HG03066 (cell line): Measurements from ENCODE around the gene NSUN6.
"Not testable (repeated sequence)": the region's sequence is repeated elsewhere in the genome, so short reads cannot be mapped to it uniquely, and the experiment has no call there.

ENCODE experiments used
- ATAC-seq: cut with Tn5 transposase; IDR thresholded peaks from one replicate; pipeline ENCODE4 v1.9.1; 2021; ENCODE audit warnings: low read depth; ENCODE audit not compliant: unreplicated experiment

NSUN6 gene

GRCh38 chr10:18611168-18611567 is 40.2 kb downstream of the NSUN6 start:
- ATAC-seq: no peak

DNA sequence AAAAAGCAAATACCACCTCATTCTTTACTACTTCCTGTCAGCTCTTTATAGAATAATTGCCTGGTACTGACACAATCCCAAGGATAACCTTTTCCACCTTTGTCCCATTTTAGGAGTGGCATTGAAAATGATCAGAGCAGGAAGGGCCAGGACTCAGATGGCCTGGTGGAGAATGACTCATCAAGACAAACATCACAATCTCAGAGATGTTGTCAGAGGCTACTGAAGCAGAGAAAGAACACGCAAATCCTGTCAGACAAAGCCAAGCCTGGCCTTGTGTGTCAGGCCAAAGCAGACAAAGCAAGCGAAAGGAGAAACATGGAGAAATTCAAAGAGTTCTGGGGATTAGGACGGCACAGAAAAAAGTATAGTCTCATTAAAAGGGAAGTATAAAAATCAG is 40.9 kb downstream of the NSUN6 start:
- no peak for ATAC-seq

DNA sequence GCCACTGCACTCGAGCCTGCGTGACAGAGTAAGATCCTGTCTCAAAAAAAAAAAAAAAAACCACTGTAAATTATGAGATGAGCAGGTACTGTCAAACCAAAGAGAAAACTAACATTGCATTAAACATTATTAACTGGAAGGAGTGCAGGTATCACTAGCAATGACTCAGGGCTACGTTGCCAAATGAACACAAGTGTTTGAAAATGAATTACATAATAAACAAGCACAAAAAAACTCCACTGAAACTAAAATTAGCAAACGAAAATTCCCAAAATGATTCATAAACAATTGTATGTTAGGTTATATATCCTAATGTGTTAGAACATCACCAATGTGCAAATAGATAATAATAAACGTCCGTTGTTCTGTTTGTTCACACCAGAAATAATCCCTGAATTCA is 42.8 kb downstream of the NSUN6 start:
- ATAC-seq: no peak

DNA sequence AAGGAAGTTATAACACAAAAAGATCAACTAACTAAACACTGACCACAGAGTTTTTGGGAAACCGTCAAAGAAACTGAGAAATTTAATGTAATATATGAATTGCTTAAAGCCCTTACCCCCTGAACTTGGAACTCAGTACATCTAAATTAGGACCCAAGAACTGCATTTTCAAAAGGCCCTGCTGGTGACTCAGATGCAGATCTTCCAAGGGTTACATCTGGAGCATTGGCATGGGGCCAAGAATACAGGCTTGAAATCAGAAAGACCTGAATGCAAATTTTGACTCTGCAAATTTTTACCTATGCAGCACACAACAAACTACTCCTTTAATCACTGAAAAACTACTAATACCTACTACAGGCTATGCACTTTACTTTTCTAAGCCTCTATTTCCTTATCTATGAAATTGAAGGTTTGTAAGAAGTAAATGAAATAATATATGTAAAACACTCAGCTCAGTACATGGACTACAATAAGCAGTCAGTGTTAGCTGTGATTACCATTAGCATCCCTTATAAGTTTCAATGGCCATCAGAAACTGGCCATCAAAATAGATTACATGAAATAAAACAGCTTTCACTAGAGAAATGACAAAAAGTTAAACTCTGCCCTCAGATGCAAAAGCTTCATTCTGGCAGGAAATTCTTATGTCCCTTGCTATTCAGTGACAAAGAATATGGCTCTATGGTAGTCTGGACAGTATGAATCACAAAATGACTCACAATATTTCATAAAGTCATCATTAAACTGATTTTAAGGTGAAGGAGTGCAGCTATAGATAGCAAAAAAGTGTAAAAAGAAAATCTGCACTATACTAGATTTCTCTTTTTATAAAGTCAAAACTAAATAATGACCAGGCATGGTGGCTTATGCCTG is 43.6 kb downstream of the NSUN6 start:
- ATAC-seq: no peak

- ATAC-seq: no peak
Observed at GRCh38 chr10:18606051-18606695, 45.2 kb downstream of the NSUN6 start.

- no peak for ATAC-seq
Observed at GRCh38 chr10:18601321-18601720, 50.1 kb downstream of the NSUN6 start.

- ATAC-seq: no peak
Observed at GRCh38 chr10:18599392-18599791, 52.0 kb downstream of the NSUN6 start.

- no peak for ATAC-seq
Observed at GRCh38 chr10:18594574-18595156, 56.7 kb downstream of the NSUN6 start.

DNA sequence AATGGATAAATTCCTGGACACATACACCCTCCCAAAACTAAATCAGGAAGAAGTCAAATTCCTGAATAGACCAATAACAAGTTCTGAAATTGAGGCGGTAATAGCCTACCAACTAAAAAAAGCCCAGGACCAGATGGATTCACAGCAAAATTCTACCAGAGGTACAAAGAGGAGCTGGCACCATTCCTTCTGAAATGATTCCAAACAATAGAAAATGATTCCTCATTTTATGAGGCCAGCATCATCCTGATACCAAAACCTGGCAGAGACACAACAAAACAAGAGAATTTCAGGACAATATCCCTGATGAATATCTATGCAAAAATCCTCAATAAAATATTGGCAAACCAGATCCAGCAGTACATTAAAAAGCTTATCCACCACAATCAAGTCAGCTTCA is 60.2 kb downstream of the NSUN6 start:
- ATAC-seq: not testable (repeated sequence)

GRCh38 chr10:18586637-18587036 is 64.8 kb downstream of the NSUN6 start:
- not testable (repeated sequence) for ATAC-seq

DNA sequence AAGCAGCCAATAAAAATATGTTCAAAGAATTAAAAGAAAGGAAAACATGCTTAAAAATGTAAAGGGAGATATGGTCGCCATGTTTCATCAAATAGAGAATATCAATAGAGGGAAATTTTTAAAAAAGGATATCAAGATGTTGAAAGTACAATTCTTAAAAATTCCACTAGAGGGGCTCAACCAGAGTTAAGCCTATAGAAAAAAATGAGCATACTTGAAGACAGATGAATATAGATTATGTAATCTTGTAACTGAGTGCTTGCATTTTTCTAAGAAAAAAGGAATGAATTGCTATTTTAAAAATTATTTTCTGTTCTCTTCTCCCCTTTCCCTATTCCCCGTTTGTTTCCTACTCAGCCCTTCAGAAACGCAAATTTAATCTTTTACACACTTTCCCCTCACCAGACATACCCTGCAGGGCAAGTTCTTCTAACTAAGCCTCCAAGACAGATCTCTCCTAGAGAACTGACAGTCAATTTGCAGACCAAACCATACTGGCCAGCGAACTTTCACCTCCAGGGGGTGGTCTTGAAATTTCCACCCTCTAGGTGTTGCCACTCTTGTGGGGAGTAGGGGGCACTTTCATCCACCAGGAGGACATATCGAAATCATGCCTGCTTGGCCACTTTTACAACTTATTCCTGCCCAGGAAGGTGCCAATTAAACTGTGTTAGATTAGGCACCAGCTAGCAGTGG is 67.7 kb downstream of the NSUN6 start:
- ATAC-seq: no peak

GRCh38 chr10:18582803-18583202 is 68.6 kb downstream of the NSUN6 start:
- no peak for ATAC-seq

- ATAC-seq: no peak
Observed at GRCh38 chr10:18577823-18578685, 73.3 kb downstream of the NSUN6 start.

- ATAC-seq: no peak
Observed at GRCh38 chr10:18576586-18576985, 74.8 kb downstream of the NSUN6 start.

DNA sequence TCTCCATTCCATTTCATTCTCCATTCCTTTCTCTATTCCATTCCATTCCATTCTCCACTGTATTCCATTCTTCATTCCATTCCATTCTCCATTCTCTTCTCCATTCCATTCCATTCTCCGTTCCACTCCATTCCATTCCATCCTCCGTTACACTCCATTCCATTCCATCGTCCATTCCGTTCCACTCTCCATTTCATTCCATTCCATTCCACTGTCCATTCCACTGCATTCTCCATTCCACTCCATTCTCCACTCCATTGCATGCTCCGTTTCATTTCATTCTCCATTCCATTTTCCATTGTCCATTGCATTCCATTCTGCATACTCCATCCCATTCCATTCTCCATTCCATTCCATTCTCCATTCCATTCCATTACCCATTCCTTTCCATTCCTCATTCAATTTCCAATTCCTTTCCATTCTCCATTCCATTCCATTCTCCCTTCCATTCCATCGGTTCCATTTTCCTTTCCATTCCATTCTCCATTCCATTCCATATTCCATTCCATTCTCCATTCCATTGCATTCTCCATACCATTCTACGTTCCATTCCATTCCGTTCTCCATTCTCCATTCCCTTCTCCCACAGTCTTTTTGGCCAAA is 78.3 kb downstream of the NSUN6 start:
- no peak for ATAC-seq

DNA sequence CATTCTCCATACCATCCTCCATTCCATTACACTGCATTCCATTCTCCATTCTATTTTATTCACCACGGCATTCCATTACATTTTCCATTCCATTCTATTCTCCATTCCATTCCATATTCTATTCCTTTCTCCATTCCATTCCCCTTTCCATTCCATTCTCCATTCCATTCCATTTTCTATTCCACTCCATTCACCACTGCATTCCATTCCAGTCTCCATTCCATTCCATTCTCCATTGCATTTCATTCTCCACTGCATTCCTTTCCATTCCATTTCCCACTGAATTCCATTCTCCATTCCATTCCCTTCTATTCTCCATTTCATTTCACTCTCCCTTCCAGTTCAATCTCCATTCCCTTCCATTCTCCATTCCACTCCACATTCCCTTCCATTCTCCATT is 79.6 kb downstream of the NSUN6 start:
- no peak for ATAC-seq

GRCh38 chr10:18571076-18571475 is 80.3 kb downstream of the NSUN6 start:
- ATAC-seq: no peak

DNA sequence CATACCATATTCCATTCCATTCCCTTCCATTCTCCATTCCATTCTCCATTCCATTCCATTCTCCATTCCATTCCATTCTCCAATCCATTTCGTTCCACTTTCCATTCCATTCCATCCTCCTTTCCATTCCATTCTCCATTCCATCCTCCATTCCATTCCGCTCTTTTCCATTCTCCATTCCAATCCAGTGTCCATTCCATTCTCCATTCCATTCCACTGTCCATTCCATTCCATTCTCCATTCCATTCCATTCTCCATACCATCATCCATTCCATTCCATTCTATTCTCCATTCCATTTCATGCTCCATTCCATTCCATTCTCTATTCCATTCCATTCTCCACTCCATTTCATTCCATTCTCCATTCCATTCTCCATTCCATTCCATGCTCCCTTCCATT is 81.0 kb downstream of the NSUN6 start:
- not testable (repeated sequence) for ATAC-seq

DNA sequence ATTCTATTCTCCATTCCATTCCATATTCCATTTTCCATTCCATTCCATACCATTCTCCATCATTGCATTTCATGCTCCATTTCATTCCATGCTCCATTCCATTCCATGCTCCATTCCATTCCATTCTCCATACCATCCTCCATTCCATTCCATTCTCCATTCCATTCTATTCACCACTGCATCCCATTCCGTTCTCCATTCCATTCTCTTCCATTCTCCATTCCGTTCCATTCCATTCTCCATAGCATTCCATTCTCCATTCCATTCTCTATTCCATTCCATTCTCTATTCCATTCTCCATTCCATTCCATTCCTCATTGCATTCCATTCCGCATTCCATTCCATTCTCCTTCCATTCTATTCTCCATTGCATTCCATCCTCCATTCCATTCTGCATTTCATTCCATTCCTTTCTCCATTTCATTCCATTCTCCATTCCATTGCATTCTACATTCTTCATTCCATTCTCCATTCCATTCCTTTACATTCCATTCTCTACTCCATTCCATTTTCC is 84.0 kb downstream of the NSUN6 start:
- no peak for ATAC-seq

GRCh38 chr10:18566177-18566576 is 85.2 kb downstream of the NSUN6 start:
- ATAC-seq: no peak
